NCI-H1105 treated with DMSO at 0.1 percent for 48 hours (cell line): ENCODE data around the gene WASF3.
A peak's percentile ranks its signal among the peaks of the same experiment; 100 is the strongest.

ENCODE experiments used
- DNase-seq: peaks from one replicate; lab custom pipeline; 2025; lab: John Stamatoyannopoulos, UW

WASF3 gene

DNA sequence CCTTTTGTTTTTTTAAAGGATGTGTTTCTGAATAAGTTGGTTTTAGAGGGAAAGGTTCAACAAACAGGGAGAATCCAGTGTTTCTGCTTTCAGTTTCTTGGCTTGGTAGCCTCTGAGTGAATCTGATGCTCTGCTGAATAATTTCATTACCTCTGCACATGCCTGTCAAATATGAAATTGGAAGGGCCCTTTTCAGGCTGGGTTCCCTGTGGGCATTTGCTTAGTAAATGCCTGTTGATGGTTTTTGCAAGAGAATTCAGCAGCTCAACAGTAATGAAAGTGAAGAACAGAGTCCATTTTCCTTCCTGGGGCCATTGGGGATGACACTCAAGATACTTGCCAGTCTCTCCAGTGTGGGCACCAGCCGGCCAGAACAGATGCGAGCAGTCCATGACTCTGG is 128.8 kb downstream of the WASF3 start:
- no peak for DNase-seq

DNA sequence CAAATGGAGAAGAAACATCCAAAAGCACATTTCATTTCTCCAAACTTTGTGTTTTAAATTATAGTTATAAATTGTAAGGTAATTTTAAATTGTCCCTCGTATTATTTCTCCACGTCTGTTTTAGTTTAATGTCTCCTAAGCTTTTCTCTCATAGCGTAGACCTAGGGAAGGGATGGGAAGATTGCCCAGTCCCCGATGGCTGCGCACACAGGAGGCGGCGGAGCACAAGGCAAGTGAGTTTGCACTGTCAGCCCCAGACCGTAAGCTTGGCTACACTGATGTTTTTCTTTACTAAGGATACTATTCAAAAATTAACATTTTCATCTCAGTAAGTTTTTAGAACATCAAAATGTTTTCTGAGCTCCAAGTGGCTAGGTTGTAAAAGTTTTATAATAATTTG is 130.8 kb downstream of the WASF3 start:
- no peak for DNase-seq

DNA sequence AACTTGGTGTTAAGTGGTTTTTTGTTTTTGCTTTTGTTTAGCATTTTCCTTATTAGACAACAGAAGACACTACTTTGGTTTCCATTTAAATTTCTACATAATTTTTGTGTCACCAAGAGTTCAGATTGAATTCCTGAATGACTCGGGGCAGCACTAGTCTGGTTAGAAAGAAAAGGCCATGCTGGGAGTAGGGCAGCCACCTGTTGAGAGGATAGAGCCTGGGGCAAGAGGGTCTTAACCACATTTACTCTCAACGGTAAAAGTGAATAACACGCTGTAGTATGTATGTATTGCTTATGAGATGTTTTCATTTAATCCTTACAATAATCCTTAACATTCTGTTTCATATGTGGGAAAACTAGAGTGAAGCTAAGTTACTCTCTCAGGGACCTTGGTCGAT is 131.5 kb downstream of the WASF3 start:
- no peak for DNase-seq

DNA sequence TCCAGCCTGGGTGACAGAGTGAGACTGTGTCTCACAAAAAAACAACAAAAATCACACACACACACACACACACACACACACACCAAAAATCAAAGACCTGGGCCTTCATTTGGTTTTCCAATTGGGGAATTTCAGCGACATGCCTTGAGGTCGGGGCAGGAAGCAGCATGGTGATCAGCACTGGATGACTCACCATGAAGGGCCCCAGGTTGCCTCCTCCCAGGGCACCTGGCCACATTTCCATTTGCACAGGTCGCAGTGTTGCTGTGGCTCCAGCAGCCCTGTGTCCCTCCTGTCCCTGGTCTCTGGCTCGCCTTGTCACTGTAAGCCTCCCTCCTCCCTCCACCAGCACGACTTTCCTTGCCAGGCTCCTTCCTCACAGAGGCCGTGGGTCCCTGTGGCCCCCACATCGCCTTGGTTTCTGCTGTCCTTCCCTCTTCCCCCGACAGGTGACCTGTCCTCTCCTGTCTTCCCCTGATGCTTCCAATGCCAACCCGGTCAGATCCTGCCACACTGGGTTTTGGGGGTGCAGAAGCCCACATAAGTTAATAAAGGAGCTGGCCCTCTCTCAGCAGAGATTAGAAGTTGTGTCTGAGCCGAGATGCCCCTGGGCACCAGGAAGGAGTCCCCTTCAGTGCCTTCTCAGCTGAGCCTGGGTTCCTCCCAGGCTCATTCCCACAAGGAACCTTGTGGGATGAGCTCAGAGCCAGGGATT is 136.4 kb downstream of the WASF3 start:
- no peak for DNase-seq

DNA sequence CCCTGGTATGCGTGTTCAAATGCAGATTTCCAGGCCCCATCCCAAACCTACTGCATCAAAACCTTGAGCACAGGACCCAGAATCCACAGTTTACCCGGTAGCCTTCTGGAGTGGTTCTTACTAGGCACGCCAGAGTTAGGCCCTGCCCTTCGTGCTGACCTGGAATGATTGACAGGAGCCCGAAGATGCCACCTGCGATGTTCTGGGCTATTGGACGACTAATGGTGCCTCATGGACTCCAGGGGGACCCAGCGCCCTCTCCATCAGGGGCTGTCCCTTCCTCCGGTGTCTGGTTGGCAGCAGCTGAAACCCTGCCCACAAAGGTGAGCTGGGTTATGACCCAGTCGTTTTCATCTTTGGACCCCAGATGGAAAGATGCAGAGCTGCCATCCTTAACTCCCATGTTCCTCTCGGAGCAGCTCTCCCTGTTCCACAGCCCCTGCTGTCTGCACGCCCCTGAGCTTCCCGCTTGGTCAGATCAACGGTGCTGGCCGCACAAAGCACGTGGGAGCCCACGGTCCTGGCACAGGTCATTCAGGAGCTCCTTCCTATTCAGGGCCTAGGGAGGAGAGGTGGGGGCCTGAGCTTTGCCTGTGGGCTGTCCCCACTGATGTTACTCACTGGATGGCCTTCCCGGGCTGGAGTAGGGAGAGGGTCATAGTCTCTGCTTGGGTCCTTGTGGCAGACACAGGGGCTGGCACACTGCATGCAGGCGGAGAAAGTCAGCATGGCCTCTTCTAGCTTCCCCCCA is 137.3 kb downstream of the WASF3 start:
- no peak for DNase-seq

DNA sequence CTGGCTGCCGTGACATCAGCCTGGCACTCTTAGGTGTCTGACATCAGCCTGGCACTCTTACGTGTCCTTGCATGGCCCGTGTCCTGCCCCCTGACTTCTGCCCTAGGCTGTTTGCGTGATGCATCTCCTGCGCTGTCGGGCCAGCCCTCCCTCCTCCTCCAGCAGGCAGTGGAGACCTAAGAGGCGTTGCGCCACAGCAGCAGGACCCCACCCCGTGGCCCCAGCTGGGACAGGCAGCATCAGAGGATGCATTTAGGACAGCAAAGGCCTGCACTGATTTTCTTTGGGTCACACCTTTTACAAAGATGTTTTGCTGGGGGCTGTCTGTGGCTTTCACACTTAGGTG is 137.8 kb downstream of the WASF3 start:
- no peak for DNase-seq

DNA sequence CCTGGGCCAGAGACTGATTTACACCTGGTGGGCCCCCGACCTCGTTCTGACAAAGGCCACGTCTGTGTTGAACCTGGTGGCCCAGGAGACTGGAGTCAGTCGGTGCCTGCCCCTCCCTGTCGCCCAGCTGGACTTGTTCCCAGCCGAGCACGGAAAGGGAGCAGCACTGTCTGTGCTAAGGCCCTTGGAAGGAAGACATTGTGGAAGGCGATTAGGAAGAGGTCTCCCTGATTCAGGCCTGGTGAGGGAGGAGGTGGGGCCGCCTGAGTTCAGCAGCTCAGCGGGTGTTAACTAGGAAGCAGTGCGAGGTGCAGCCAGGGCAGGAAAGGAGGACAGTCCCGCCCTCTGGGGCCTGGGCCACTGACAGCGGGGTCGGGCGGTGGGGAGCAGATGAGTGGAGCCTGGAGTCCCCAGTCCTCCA is 138.4 kb downstream of the WASF3 start:
- DNase-seq: no peak

DNA sequence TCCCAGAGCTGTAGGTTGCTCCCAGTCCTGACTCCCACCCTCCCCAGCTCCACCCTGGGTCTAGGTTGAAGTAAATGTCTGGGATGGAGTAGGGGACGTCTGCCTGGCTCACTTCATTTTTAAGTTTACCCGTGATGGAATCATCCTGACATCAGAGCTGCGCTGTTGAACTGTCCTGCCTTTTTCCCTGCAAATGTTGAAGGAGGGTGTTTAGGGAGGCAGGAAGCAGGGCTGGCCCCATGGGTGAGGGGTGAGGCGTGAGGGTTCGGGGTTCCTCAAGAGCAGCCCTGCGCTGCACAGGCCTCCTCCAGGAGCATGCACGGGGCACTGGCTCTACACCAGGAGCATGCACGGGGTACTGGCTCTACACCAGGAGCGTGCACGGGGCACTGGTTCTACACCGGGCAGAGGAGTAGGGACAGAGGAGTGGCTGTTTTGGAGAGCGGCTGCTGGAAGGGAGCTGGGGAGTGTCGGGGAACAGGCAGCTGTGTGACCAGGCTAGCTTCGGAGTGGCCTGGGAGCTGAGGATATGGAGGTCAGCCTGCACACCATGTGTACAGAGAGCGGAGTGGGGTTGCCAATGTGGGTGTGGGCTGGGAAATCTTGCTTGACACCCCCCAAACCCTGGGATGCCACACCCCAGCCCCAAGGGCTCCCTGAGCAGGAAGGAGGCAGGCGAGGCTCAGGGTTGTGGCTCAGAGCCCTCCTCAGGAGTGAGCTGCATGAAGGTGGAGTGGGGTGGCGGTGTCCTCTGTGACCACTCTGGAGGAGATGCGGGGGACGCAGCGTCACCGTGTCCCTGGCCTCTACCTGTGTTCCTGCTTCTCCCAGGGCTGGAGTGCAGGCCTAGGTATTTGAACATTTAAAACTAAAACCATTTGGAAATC is 139.8 kb downstream of the WASF3 start:
- no peak for DNase-seq

DNA sequence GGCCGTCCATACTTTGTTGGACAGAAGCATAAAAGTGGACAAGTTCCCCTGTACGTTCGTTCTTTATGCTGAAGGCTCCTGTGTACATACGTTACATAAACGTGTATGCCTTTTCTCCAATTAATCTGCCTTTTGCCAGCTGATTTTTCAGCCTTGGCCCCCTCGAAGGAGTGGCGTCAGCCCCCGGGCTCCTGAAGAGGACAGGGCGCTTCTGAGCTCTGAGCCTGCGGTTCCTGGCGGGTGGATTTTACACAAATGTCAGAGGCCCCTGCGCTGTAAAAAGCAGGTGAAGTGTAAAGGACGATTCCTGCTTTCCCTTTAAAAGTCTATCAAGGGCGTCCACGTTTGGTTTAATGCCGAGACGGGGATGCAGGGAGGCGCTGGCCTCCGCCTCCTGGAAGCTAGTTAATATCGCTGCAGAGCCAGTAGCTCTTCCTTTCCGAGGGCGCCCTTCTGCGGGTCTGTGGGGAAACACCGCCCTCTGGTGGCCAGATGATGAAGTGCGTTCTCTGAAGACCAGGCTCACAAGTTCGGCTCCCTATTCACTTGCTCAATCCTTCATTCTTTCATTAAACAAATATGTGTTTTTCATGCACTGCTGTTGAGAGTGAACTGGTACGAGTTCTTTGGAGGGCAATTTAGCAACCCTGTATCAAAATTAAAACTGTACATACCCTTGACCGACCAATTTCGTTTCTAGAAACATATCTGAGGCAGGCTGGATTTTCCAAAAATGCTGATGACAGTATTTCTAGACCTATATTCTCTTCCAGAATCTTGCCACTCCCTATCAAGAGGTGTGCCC is 141.1 kb downstream of the WASF3 start:
- peak; percentile 67 for DNase-seq

DNA sequence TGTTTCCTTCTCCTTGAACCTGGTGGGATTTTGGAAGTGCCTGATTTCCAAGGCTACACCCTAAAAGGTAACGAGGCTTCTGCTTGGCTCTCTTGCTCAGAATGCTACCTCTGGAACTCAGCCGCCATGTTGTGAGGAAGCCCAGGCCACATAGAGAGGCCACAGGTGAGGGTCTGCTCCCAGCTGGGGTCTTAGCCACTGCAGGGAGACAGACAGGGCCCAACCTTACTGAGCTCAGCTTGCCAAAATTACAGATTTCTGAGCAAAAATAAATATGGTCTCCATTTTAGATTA is 141.7 kb downstream of the WASF3 start:
- DNase-seq: no peak

DNA sequence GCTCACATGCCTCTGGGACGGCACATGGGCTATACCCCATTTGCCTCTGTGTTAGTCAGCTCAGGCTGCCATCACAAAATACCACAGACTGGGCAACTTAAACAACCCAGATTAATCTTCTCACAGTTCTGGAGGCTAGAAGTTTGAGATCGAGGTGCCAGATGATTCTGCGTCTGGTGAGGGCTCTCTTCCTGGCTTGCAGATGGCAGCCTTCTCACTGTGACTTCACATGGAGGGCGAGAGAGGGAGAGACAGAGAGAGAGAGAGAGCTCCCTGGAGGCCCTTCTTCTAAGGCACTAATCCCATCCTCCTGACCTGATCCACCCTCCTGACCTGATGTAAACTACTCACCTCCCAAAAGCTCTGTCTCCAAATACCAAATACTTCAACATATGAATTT is 148.1 kb downstream of the WASF3 start:
- DNase-seq: no peak

DNA sequence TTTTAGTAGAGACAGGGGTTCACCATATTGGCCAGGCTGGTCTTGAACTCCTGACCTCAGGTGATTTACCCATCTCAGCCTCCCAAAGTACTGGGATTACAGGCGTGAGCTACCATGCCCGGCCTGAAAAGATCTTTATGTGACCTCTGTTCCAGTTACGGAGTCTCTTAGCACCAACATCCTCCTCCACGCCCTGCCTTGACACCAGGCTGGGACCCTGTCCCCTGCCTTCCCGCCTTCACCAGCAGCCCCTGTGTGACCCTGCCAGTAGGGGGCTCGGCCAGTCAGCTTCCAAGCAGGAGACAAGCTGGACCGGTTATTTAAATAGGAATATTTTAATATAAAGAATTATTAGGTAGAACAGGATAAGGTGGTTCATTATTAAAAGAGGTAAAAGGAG is 148.9 kb downstream of the WASF3 start:
- DNase-seq: no peak

DNA sequence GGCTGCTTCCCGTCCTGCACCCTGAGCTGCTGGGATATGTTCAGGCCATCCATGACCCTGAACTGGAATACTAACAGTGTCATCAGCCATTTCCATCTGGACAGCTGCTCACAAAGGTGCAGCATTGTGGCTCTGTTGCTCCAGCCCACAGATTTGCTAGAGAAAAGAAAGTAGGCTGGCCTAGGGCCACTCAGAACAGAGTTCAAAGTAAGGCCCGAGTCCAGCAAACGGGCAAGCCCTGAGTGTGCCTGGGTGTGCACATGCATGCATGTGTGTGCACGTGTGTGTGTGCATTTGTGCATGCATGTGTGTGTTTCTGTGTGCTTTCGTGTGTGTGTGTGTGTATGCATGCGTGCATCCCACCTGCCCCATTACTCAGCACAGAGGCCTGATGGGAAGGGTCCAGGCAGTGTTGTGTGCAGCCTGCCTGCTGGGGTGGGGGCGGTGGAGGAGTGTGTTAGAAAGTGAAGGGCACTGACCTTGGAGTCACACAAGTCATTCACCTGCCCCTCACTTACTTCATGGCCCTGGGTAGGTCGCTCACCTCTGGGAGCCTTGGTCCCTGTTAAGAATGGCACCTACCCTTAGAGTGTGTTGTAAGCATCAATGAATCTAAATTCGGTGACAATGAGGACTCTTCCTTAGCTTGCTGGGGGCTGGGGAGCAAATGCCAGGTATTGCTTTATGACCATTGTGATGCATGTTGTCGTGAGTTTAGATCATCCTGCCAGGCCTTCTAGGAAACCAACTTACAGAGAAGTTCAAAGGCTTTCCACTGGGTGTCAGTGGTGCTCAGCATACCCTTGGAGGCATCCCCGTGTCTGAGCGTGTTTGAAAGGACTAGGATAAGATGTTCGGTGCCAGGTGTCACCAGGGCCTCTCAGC is 149.9 kb downstream of the WASF3 start:
- peak; percentile 43 for DNase-seq

DNA sequence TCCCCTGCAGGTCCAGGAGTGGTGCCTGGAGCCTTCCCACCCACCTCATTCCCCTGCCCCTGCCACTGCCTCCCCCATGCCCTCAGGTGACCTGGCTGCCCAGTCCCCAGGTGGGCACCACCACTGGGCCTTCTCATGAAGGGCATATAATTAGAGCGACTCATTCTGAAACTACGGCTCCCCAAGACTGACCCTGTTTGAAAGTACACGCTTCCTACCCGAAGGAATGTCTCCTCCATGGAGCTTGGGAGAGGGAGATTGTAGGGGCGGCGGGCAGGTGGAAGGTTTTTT is 150.5 kb downstream of the WASF3 start:
- no peak for DNase-seq

DNA sequence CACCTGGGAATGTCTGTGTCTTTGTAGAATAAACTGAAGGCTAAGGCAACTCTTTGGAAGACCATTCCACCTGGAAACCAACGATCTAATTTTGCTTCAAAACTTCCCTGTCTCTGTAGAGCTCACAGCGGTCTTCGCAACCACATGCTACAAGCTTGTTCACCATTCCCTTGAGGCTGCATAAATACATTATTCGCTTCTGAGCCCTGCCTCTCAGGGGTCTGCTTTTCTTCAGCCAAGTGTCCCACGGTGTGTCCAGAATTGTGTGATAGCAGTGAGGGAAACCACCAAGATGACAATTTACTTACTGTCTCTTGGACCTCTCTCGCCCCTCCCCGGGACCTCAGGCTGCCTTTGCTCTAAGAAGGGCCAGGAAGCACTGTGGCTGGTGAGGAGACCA is 152.0 kb downstream of the WASF3 start:
- no peak for DNase-seq

DNA sequence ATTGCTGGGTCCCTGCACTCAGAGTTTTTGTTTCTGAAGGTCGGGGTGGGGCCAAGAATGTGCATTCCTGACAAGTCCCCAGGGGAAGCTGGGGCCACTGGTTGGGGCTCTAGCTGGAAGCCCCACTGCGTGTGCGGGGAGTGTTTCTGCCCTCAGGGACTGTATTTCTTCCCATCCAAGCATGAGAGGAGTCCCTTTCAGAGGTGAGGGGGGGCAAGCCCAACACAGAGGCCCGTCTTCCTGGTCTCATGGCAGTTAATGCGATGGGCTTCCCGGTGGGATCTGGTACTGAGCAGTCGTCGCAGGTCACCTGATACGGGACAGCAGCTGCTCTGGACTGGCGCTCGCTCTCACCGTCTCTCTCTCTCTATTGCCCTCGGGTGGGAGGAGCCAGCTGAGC is 152.7 kb downstream of the WASF3 start:
- DNase-seq: no peak

DNA sequence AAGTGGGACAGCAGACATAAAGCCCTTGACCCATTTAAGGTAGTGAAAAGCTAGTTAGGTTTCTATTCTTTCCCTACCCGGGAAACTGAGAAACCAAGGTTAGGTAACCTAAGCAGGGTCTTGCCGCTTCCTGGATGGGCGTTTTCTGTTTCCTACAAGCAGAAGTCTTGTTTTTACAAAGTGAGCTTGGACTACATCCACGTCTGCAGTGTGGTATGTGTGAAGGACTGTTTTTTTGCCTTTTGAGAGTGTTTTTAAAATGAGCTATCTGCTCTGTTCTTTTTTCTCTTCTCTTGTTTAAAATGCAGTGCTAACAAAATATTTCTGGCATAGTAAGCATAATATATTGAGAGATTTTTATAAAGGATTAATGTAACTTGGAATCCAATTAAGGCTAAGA is 153.7 kb downstream of the WASF3 start:
- DNase-seq: no peak

DNA sequence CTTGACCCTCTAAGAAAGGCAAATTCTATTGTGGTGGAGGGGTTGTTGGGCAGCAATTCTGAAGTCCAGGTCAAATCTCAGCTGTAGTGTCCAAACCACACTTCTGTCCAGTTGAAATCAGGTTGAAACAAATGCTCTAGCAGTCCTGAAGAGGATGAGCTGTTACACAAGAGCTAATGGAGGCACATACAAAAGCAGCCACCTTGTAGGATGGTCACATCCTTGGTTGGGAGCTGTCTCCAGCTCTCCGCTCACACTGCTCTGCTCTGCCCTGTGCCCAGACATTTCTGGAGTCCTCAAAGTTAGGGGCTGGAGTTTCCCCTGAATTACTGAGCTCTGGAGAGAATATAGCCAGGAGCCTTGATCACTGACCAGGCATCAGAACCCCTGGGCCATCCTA is 155.9 kb downstream of the WASF3 start:
- no peak for DNase-seq

DNA sequence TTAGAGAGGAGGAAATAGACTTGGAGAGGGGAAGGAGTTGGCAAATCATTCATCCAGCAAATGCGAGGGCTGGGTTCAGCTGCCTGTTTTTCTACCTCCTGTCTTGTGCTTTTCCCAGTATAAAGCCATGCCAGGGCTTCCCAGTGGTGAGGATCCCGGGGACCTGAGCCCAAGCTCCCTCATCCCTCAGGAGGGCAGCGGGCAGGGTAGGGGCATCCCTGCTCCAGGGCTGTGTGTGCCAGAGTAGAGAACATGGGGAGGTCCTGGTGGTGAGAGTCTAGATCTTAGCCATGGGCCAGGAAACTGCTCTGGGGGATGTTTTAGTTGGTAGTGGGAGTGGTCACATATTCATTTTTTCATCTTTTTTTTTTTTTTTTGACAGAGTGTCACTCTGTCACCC is 159.5 kb downstream of the WASF3 start:
- DNase-seq: no peak

DNA sequence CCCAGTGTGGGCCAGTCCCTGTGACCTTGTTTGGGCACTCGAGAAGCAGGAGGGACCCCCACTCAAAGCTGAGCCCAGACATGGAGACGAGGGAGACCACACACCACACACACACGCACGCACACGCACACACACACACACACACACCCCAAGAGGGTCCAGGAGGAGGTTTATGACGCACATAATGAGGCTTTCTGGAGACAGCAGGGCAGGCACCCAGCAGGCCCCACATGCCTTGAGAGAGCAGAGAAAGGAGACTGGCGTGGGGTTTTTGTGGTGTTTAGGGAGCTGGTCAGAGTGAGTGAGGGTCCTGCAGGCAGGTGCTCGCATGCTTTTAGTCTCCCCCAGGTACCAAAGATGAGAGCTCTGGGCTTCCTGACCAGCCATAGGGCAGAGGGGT is 160.7 kb downstream of the WASF3 start:
- no peak for DNase-seq

DNA sequence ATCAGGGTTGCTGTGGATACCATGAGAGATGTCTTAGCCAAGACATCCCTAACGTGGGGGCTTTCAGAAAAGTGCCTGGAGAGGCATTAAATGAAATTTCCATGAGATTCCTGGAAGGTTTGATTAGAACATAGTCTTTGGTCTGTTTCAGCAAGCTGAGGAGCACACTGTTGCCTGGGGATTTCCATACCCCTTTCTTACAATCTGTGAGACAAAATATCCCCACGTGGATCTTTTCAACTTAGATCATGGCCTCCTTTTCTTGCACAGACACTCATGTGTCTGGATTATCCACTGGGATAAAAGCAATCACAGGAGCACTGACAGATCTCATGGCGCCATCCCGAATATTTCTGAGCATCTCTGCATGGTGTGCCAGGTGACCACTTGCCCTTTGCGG is 161.4 kb downstream of the WASF3 start:
- DNase-seq: no peak
